Left ventricle myocardium superior (tissue), 1 donor: ENCODE data around the gene LILRB2. TPM values are rescaled to one million over a fixed set of nuclear protein-coding genes. Genes with fewer than 3 reads are reported as not detected.

Experiments used
- microRNA-seq: library from miRNA; unstranded; fragments of <30 nt; microRNA quantifications from one replicate; pipeline ENCODE4 v1.2.0, GENCODE V29; 2020; ENCODE audit warnings: borderline number of aligned reads
- total RNA-seq: library from RNA; stranded (reverse); fragmentation: NEBNext Ultra II Directional; extraction: Animal tissue kit (Norgen Biotek cat#: 25700); gene quantifications from one replicate; pipeline ENCODE4 v1.2.1, GENCODE V29; 2021
- donor health status: DM: no; HTN: yes; CAD: no; lungs with severe emphysema.

LILRB2 gene
- total RNA-seq, 1 donor from 2014 or later, result 2.7 TPM

Small RNAs within 50 kb of the gene (microRNA-seq; reads per million reads assigned to microRNA genes)
- not detected for gene MIR4752

Other genes with a start within 250 kb of the LILRB2 start
- gene VSTM1, start 217.2 kb downstream of the LILRB2 start, total RNA-seq, result not detected
- not detected for gene TARM1, start 199.7 kb downstream of the LILRB2 start, total RNA-seq
- 1.1 TPM for gene OSCAR, start 180.3 kb downstream of the LILRB2 start, total RNA-seq
- gene NDUFA3, start 178.3 kb downstream of the LILRB2 start, total RNA-seq, result 589 TPM
- gene TFPT, start 165.5 kb downstream of the LILRB2 start, total RNA-seq, result 14.3 TPM
- gene PRPF31, start 165.4 kb downstream of the LILRB2 start, total RNA-seq, result 43.2 TPM
- 23.2 TPM for gene CNOT3, start 143.3 kb downstream of the LILRB2 start, total RNA-seq
- 5.9 TPM for gene LENG1, start 121.4 kb downstream of the LILRB2 start, total RNA-seq
- 1.7 TPM for gene TMC4, start 108.0 kb downstream of the LILRB2 start, total RNA-seq
- 14.8 TPM for gene MBOAT7, start 91.5 kb downstream of the LILRB2 start, total RNA-seq
- gene TSEN34, start 89.8 kb downstream of the LILRB2 start, total RNA-seq, result 18.5 TPM
- gene RPS9, start 80.3 kb downstream of the LILRB2 start, total RNA-seq, result 601 TPM
- gene LILRB3, start 58.1 kb downstream of the LILRB2 start, total RNA-seq, result 4.3 TPM
- 2.3 TPM for gene LILRA6, start 38.3 kb downstream of the LILRB2 start, total RNA-seq
- gene LILRB5, start 23.8 kb downstream of the LILRB2 start, total RNA-seq, result 5.5 TPM
- 1.2 TPM for gene LILRA5, start 32.1 kb upstream of the LILRB2 start, total RNA-seq
- not detected for gene LILRA4, start 58.1 kb upstream of the LILRB2 start, total RNA-seq
- 5.9 TPM for gene LAIR1, start 83.8 kb upstream of the LILRB2 start, total RNA-seq
- gene TTYH1, start 134.4 kb upstream of the LILRB2 start, total RNA-seq, result 1.6 TPM
- 69.1 TPM for gene LENG8, start 168.1 kb upstream of the LILRB2 start, total RNA-seq
- gene LENG9, start 182.7 kb upstream of the LILRB2 start, total RNA-seq, result 1.4 TPM
- 11.0 TPM for gene CDC42EP5, start 192.2 kb upstream of the LILRB2 start, total RNA-seq
- not detected for gene LAIR2, start 221.7 kb upstream of the LILRB2 start, total RNA-seq